ENCODE data around the gene GTF3C2.

The GTF3C2 gene

DNA sequence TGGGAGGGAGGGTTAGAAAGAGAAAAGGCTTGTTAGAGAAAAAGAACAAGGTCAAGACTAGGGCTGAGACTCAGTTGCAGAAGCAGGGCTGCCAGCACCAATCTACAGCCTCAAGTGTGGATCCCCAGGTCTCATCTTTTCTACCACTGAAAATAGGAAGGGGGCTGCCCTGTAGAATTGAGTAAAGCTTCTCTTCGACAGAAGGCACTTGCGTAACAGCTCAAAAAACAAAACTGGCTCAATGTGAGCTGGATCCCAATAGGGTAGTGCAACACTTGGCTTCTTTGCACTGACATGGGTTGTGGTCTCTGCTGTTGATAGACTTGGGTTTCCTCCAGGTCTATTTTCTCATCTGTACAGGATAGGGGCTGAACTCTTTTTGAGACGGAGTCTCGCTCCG lies 31.8 kb downstream of the GTF3C2 start:
- Histone ChIP-seq H4K8ac (ENCODE audit: low read depth, low read length) (no peak overlapping the region), H3K23ac (ENCODE audit: low read depth, low read length, poor library complexity) (no peak overlapping the region), H3K14ac (ENCODE audit: low read length) (no peak overlapping the region), H2BK120ac (ENCODE audit: low read depth, low read length) (no peak overlapping the region), H2BK15ac (ENCODE audit: low read length) (no peak overlapping the region), H2BK5ac (ENCODE audit: low read length) (no peak overlapping the region), H2AFZ (ENCODE audit: low read length) (no peak overlapping the region), H3K4ac (ENCODE audit: low read length) (no peak overlapping the region), H3K4me1 (ENCODE audit: control insufficient read depth in 2 of 2, insufficient read depth in 1 of 2, low read depth in 1 of 2, low read length in 2 of 2) (peaks cover 6 to 12% of the 10 kb centered on the region in 2 donors), H3K4me2 (ENCODE audit: insufficient read depth, low read length, poor library complexity, severe bottlenecking) (no peak overlapping the region), H4K91ac (ENCODE audit: low read depth, low read length, poor library complexity) (no peak overlapping the region), H3K9me3 (replicated peaks in 1 of 2; ENCODE audit: control insufficient read depth in 2 of 2, insufficient read depth in 1 of 2, low read depth in 1 of 2, low read length in 2 of 2) (no peaks in the 10 kb centered on the region), H3K18ac (ENCODE audit: low read length) (no peak overlapping the region), H2AK5ac (ENCODE audit: low read depth, low read length) (no peak overlapping the region), H3K9ac (ENCODE audit: low read depth, low read length, poor library complexity) (no peak overlapping the region), H3K36me3 (replicated peaks in 1 of 2; ENCODE audit: control insufficient read depth in 2 of 2, insufficient read depth in 2 of 2, low read length in 2 of 2) (peaks cover 29 to 49% of the 10 kb centered on the region in 2 donors), H3K79me1 (ENCODE audit: low read depth, low read length) (peaks cover 2% of the 10 kb centered on the region), H2BK12ac (ENCODE audit: low read length) (no peak overlapping the region), H3K4me3 (ENCODE audit: low read length in 2 of 2) (no peak overlapping the region), H3K27ac (replicated peaks; ENCODE audit: low read length) (no peak overlapping the region), H3K27me3 (ENCODE audit: control insufficient read depth in 3 of 3, insufficient read depth in 3 of 3, low read depth in 1 of 3, low read length in 3 of 3) (no peaks in the 10 kb centered on the region)
- WGBS, 2 donors (ENCODE audit: extremely low coverage in 2 of 2, insufficient read length in 2 of 2, insufficient replicate concordance in 1 of 2) = no CpG with 5 or more reads among the region's 5 CpGs
- DNase-seq (ENCODE audit: low spot score) = no peak

DNA sequence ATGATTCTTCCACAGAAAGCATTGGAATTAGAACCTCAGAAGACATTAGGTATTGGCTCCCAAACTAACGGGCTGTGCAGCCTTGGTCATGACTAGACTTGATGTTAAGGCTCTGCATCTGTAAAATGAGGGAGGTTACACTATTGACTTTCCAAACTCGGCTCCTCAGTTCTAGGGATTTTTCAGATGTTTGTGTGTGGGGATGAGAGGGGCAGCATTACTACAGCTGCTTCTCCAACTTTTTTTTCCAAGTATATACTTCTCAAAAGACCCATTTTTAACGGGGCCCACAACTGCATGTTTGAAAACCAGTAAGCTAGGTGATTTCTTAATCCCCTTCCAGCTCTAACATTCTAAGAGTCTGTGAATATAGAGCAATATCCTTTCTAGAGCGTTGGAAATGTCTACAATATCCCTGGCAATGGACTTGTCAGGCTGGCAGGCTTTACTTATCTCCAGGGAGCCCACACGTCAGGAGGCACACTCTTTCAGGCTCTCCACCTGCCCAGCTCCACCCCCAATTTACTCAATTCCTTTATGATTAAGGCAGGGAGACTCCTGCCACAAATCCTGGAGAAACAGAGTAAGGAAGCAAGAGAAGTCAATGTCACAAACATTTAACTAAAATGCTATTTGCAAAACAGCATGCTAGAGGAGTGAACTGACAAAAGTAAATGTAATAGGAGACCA lies 32.8 kb downstream of the GTF3C2 start:
- H3K4me1 ChIP-seq (ENCODE audit: control insufficient read depth in 2 of 2, insufficient read depth in 1 of 2, low read depth in 1 of 2, low read length in 2 of 2) = peaks cover 6 to 12% of the 10 kb centered on the region in 2 donors
- H3K18ac ChIP-seq (ENCODE audit: low read length) = no peak overlapping the region
- no peak overlapping the region for H4K8ac ChIP-seq (ENCODE audit: low read depth, low read length)
- peaks cover 2% of the 10 kb centered on the region for H3K79me1 ChIP-seq (ENCODE audit: low read depth, low read length)
- H3K4me2 ChIP-seq (ENCODE audit: insufficient read depth, low read length, poor library complexity, severe bottlenecking) = peak overlapping the region; percentile 83
- H2BK5ac ChIP-seq (ENCODE audit: low read length) = no peak overlapping the region
- no peak overlapping the region for H2BK120ac ChIP-seq (ENCODE audit: low read depth, low read length)
- H3K4ac ChIP-seq (ENCODE audit: low read length) = no peak overlapping the region
- H2AK5ac ChIP-seq (ENCODE audit: low read depth, low read length) = no peak overlapping the region
- DNase-seq (ENCODE audit: low spot score) = no peak
- H3K27me3 ChIP-seq (ENCODE audit: control insufficient read depth in 3 of 3, insufficient read depth in 3 of 3, low read depth in 1 of 3, low read length in 3 of 3) = no peaks in the 10 kb centered on the region
- peak overlapping the region; percentile 74 for H3K9ac ChIP-seq (ENCODE audit: low read depth, low read length, poor library complexity)
- no peak overlapping the region for H3K14ac ChIP-seq (ENCODE audit: low read length)
- peaks cover 20 to 39% of the 10 kb centered on the region in 2 donors for H3K36me3 ChIP-seq (replicated peaks in 1 of 2; ENCODE audit: control insufficient read depth in 2 of 2, insufficient read depth in 2 of 2, low read length in 2 of 2)
- H3K4me3 ChIP-seq (ENCODE audit: low read length in 2 of 2) = peak overlapping the region; percentile 74 to 86
- H3K27ac ChIP-seq (replicated peaks; ENCODE audit: low read length) = no peak overlapping the region
- WGBS, 2 donors (ENCODE audit: extremely low coverage in 2 of 2, insufficient read length in 2 of 2, insufficient replicate concordance in 1 of 2) = no CpG with 5 or more reads among the region's 5 CpGs
- H3K9me3 ChIP-seq (replicated peaks in 1 of 2; ENCODE audit: control insufficient read depth in 2 of 2, insufficient read depth in 1 of 2, low read depth in 1 of 2, low read length in 2 of 2) = no peaks in the 10 kb centered on the region
- no peak overlapping the region for H2BK15ac ChIP-seq (ENCODE audit: low read length)
- H3K23ac ChIP-seq (ENCODE audit: low read depth, low read length, poor library complexity) = no peak overlapping the region
- H4K91ac ChIP-seq (ENCODE audit: low read depth, low read length, poor library complexity) = no peak overlapping the region
- H2AFZ ChIP-seq (ENCODE audit: low read length) = peak overlapping the region; percentile 86
- no peak overlapping the region for H2BK12ac ChIP-seq (ENCODE audit: low read length)

DNA sequence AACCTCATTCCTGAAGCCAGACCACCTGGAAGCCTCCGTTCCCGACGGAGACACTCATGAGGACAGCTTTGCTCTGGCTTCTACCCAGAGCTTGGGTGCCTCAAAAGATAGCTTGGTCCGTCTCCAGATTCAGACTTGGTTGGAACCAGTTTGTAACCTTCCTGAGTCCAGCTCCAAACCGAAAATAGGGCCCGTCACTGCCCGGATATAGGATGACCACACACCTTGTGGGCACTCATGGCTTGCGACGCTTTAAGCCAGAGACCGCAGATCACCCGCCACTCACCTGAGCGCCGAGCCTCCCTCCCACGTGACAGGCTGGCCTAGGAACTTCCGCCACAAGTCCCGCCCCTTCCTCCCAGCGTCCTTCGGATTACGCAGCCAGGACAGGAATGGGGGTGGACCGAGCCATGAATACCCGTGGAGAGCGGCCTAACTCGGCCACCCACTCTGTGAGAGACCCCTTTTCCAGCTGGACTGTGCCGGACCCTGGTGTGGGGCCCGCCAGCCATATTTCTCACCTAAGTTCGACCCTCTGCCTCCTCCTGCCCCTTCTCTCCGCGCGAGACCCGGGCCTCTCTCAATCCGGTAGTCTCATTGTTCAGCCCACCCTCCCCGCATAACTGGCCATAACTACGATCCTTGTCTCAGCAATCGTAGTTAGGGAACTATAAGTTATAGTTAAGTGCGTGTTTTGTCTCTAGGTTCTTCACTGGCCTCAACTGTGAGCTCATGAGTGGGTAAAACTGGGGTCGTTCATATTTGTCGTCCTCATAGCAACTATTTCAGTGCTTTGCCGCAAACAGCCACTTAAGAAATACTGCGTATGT lies 33.6 kb downstream of the GTF3C2 start, which contains the start of gene MPV17:
Gene MPV17 (minus strand): TSS at position 332 of the 830 bp plus-strand sequence. CDS start 580 bp downstream, outside the sequence.
- Histone ChIP-seq H2BK12ac (ENCODE audit: low read length) (no peak within 1 kb of the TSS), H3K27ac (replicated peaks; ENCODE audit: low read length) (peak within 1 kb of the TSS; percentile 41), H3K36me3 (replicated peaks in 1 of 2; ENCODE audit: control insufficient read depth in 2 of 2, insufficient read depth in 2 of 2, low read length in 2 of 2) (peaks cover 14 to 31% of the 10 kb centered on the region in 2 donors), H3K4me1 (ENCODE audit: control insufficient read depth in 2 of 2, insufficient read depth in 1 of 2, low read depth in 1 of 2, low read length in 2 of 2) (peaks cover 6 to 12% of the 10 kb centered on the region in 2 donors), H3K27me3 (ENCODE audit: control insufficient read depth in 3 of 3, insufficient read depth in 3 of 3, low read depth in 1 of 3, low read length in 3 of 3) (no peaks in the 10 kb centered on the region), H3K4me3 (ENCODE audit: low read length in 2 of 2) (peak within 1 kb of the TSS; percentile 74 to 86), H3K23ac (ENCODE audit: low read depth, low read length, poor library complexity) (peak within 1 kb of the TSS; percentile 95), H3K79me1 (ENCODE audit: low read depth, low read length) (peaks cover 2% of the 10 kb centered on the region), H4K91ac (ENCODE audit: low read depth, low read length, poor library complexity) (no peak within 1 kb of the TSS), H3K4ac (ENCODE audit: low read length) (no peak within 1 kb of the TSS), H2BK5ac (ENCODE audit: low read length) (no peak within 1 kb of the TSS), H3K4me2 (ENCODE audit: insufficient read depth, low read length, poor library complexity, severe bottlenecking) (peak within 1 kb of the TSS; percentile 83), H2BK15ac (ENCODE audit: low read length) (no peak within 1 kb of the TSS), H4K8ac (ENCODE audit: low read depth, low read length) (peak within 1 kb of the TSS; percentile 95), H3K14ac (ENCODE audit: low read length) (no peak within 1 kb of the TSS), H3K18ac (ENCODE audit: low read length) (peak within 1 kb of the TSS; percentile 95), H2AFZ (ENCODE audit: low read length) (peak within 1 kb of the TSS; percentile 86), H2BK120ac (ENCODE audit: low read depth, low read length) (no peak within 1 kb of the TSS), H3K9me3 (replicated peaks in 1 of 2; ENCODE audit: control insufficient read depth in 2 of 2, insufficient read depth in 1 of 2, low read depth in 1 of 2, low read length in 2 of 2) (no peaks in the 10 kb centered on the region), H2AK5ac (ENCODE audit: low read depth, low read length) (peak within 1 kb of the TSS; percentile 78), H3K9ac (ENCODE audit: low read depth, low read length, poor library complexity) (peak within 1 kb of the TSS; percentile 86)
- no CpG with 5 or more reads among the region's 39 CpGs for WGBS, 2 donors (ENCODE audit: extremely low coverage in 2 of 2, insufficient read length in 2 of 2, insufficient replicate concordance in 1 of 2)
- DNase-seq (ENCODE audit: low spot score) = peak; percentile 72

DNA sequence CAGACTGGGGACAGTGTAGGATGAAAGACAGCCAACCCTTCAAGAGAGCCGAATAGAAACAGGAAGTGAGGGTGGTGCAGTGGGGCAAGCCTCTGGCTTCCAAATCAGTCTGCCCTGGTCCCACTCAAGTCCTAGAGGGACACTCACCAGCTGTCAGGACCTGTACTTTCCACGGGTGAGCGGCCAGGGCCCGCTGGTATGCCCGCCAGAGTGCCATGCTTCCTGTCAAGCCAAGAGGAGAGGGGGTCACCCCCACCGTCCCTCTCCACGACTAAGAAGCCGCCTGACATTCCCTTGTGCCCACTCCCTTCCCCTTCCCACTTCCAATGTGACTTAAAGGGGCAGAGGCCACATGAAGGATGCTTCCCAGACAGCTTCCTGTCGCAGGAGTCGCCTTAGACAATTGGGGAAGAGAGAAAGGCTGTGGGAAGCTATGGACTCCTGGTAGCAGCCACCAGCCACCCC lies 34.2 kb downstream of the GTF3C2 start:
- peak overlapping the region; percentile 20 for H2AK5ac ChIP-seq (ENCODE audit: low read depth, low read length)
- no peak overlapping the region for H2BK12ac ChIP-seq (ENCODE audit: low read length)
- H3K27me3 ChIP-seq (ENCODE audit: control insufficient read depth in 3 of 3, insufficient read depth in 3 of 3, low read depth in 1 of 3, low read length in 3 of 3) = no peaks in the 10 kb centered on the region
- no peak overlapping the region for H4K8ac ChIP-seq (ENCODE audit: low read depth, low read length)
- peak overlapping the region; percentile 83 for H3K4me2 ChIP-seq (ENCODE audit: insufficient read depth, low read length, poor library complexity, severe bottlenecking)
- peak overlapping the region; percentile 86 for H3K9ac ChIP-seq (ENCODE audit: low read depth, low read length, poor library complexity)
- H3K79me1 ChIP-seq (ENCODE audit: low read depth, low read length) = peaks cover 2% of the 10 kb centered on the region
- no peak overlapping the region for H4K91ac ChIP-seq (ENCODE audit: low read depth, low read length, poor library complexity)
- WGBS, 2 donors (ENCODE audit: extremely low coverage in 2 of 2, insufficient read length in 2 of 2, insufficient replicate concordance in 1 of 2) = no CpG with 5 or more reads among the region's 10 CpGs
- no peak overlapping the region for H2BK5ac ChIP-seq (ENCODE audit: low read length)
- peaks cover 13 to 30% of the 10 kb centered on the region in 2 donors for H3K36me3 ChIP-seq (replicated peaks in 1 of 2; ENCODE audit: control insufficient read depth in 2 of 2, insufficient read depth in 2 of 2, low read length in 2 of 2)
- no peaks in the 10 kb centered on the region for H3K9me3 ChIP-seq (replicated peaks in 1 of 2; ENCODE audit: control insufficient read depth in 2 of 2, insufficient read depth in 1 of 2, low read depth in 1 of 2, low read length in 2 of 2)
- no peak for DNase-seq (ENCODE audit: low spot score)
- H3K4ac ChIP-seq (ENCODE audit: low read length) = no peak overlapping the region
- H3K4me1 ChIP-seq (ENCODE audit: control insufficient read depth in 2 of 2, insufficient read depth in 1 of 2, low read depth in 1 of 2, low read length in 2 of 2) = peaks cover 6 to 12% of the 10 kb centered on the region in 2 donors
- H2BK120ac ChIP-seq (ENCODE audit: low read depth, low read length) = no peak overlapping the region
- H3K14ac ChIP-seq (ENCODE audit: low read length) = no peak overlapping the region
- peak overlapping the region; percentile 49 for H3K18ac ChIP-seq (ENCODE audit: low read length)
- peak overlapping the region; percentile 95 for H3K23ac ChIP-seq (ENCODE audit: low read depth, low read length, poor library complexity)
- no peak overlapping the region for H3K27ac ChIP-seq (replicated peaks; ENCODE audit: low read length)
- H2BK15ac ChIP-seq (ENCODE audit: low read length) = no peak overlapping the region
- peak overlapping the region; percentile 74 to 86 for H3K4me3 ChIP-seq (ENCODE audit: low read length in 2 of 2)
- peak overlapping the region; percentile 86 for H2AFZ ChIP-seq (ENCODE audit: low read length)

All from neuronal stem cell (in vitro differentiated cells).